ENCODE measurements around the gene HCRTR1. TPM values are rescaled to one million over a fixed set of nuclear protein-coding genes. Genes with fewer than 3 reads are reported as not detected.

The HCRTR1 gene
- total RNA-seq, 2 experiments from 2014 or later, result not detected

DNA sequence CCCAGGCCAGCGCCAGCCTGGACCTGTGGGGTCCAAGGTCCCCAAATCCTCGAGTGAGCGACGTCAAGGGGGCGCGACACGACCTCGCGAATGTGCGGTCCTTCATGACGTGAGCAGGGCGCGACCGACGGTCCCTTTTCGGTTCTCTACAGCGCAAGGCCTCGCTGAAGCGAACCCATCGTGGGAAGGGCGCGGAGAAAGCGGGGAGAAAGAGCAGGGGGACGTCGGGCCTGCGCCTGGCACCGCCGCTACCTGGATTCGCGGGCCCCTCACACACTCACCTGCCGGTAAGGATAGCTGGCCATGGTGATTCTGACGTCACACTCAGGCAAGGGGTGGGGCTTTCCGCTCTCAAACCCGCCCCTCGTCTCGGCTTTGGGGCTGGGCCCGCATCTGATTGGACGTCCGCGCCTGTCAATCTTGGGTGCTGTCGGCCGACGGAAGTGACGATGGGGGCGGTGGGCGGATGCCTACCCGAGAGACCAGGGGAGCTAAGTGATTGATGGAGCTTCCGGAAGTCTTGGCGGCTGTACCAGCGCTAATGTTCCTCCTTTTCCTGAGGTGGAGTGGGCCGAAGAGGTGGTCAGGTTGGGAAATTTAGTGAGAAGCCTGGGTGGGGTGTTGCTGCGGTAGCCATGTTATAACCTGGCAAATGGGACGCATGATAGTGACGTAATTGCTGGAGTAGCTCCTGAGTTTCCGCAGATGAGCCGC is 27.2 kb downstream of the HCRTR1 start, which contains the start of gene PEF1:
Gene PEF1 (minus strand): TSS at position 317 of the 714 bp plus-strand sequence. CDS start 12 bp downstream, at position 305.
- ChIA-PET POLR2A (interaction anchor here (0.6 to 1.9 kb wide), 24 partner anchors 10 to 1006 kb away, joined by 3 to 12 read pairs (median 4); partner anchors contain the start of genes BSDC1, KHDRBS1, KPNA6 and LCK), CTCF (interaction anchor here (0.5 to 1.4 kb wide), 4 partner anchors 12 to 566 kb away, joined by 3 to 4 read pairs (median 3); no protein-coding TSS in a partner anchor)
- peak within 1 kb of the TSS; percentile 85 for H3K4me3 ChIP-seq (ENCODE audit: low read length)
- DNase-seq (peak; percentile 98 to 100 (median 99)), ATAC-seq (ENCODE audit: poor library complexity) (peak; percentile 89)
- H3K4me1 ChIP-seq (ENCODE audit: insufficient read depth, low read length), result peaks cover 52% of the 10 kb centered on the region
- no peak for TF ChIP-seq CTCF (IDR thresholded peaks at IDR 0.05)
- peak within 1 kb of the TSS; percentile 100 for H3K27ac Mint-ChIP-seq
- no peaks in the 10 kb centered on the region for H3K9me3 ChIP-seq (ENCODE audit: control insufficient read depth in 1 of 2, insufficient read depth in 1 of 2, low read length in 2 of 2)
- peaks cover 29% of the 10 kb centered on the region for H3K4me1 Mint-ChIP-seq (ENCODE audit: low read depth)
- H3K27ac ChIP-seq (ENCODE audit: low read depth in 1 of 2, low read length in 2 of 2), result peak within 1 kb of the TSS; percentile 99
- peak within 1 kb of the TSS; percentile 99 for H3K4me3 Mint-ChIP-seq
- peaks cover under 1% of the 10 kb centered on the region for H3K36me3 ChIP-seq (ENCODE audit: insufficient read depth, low read length)
- no peaks in the 10 kb centered on the region for H3K27me3 ChIP-seq (ENCODE audit: control insufficient read depth in 1 of 2, insufficient read depth in 2 of 2, low read length in 2 of 2)
- no peaks in the 10 kb centered on the region for H3K27me3 Mint-ChIP-seq
- no peaks in the 10 kb centered on the region for H3K9me3 Mint-ChIP-seq
- intact Hi-C loops (cut with DNase I, micrococcal nuclease), result loop anchor here in 1 of 2 experiments (1.0 to 10.0 kb wide), 10 partner anchors 144 to 1540 kb away; partner anchors contain the start of genes BSDC1, CCDC28B, DCDC2B and IQCC
- peaks cover 14% of the 10 kb centered on the region for H3K36me3 Mint-ChIP-seq (ENCODE audit: low read depth)

- TF ChIP-seq CTCF (IDR thresholded peaks at IDR 0.05), result no peak
- CTCF ChIA-PET, result interaction anchor here (0.6 to 1.4 kb wide), 3 partner anchors 12 to 565 kb away, joined by 3 to 4 read pairs (median 3); no protein-coding TSS in a partner anchor
- ATAC-seq (ENCODE audit: poor library complexity), result no peak
- intact Hi-C loops (cut with DNase I, micrococcal nuclease), result loop anchor here in 1 of 2 experiments (5.0 to 10.0 kb wide), 9 partner anchors 350 to 1540 kb away; partner anchors contain the start of genes BSDC1, CCDC28B, DCDC2B and IQCC
- peaks cover 47% of the 10 kb centered on the region for H3K4me1 ChIP-seq (ENCODE audit: insufficient read depth, low read length)
- H3K27ac ChIP-seq (ENCODE audit: low read depth in 1 of 2, low read length in 2 of 2), result peak overlapping the region; percentile 99
- no peak for DNase-seq
- H3K4me1 Mint-ChIP-seq (ENCODE audit: low read depth), result peaks cover 29% of the 10 kb centered on the region
- no peaks in the 10 kb centered on the region for H3K36me3 ChIP-seq (ENCODE audit: insufficient read depth, low read length)
- no peaks in the 10 kb centered on the region for H3K9me3 ChIP-seq (ENCODE audit: control insufficient read depth in 1 of 2, insufficient read depth in 1 of 2, low read length in 2 of 2)
- no peaks in the 10 kb centered on the region for H3K27me3 ChIP-seq (ENCODE audit: control insufficient read depth in 1 of 2, insufficient read depth in 2 of 2, low read length in 2 of 2)
- H3K36me3 Mint-ChIP-seq (ENCODE audit: low read depth), result peaks cover 14% of the 10 kb centered on the region
- H3K27me3 Mint-ChIP-seq, result no peaks in the 10 kb centered on the region
- H3K4me3 ChIP-seq (ENCODE audit: low read length), result peak overlapping the region; percentile 85
- peak overlapping the region; percentile 100 for H3K27ac Mint-ChIP-seq
- POLR2A ChIA-PET, result interaction anchor here (0.6 to 1.9 kb wide), 22 partner anchors 10 to 902 kb away, joined by 3 to 12 read pairs (median 4); partner anchors contain the start of genes BSDC1, KHDRBS1, KPNA6 and LCK
- no peaks in the 10 kb centered on the region for H3K9me3 Mint-ChIP-seq
- H3K4me3 Mint-ChIP-seq, result peak overlapping the region; percentile 99
Measured at GRCh38 chr1:31645274-31645568, 27.7 kb downstream of the HCRTR1 start.

- Mint-ChIP-seq H3K36me3 (ENCODE audit: low read depth) (peaks cover 14% of the 10 kb centered on the region), H3K9me3 (no peaks in the 10 kb centered on the region), H3K27me3 (no peaks in the 10 kb centered on the region), H3K4me1 (ENCODE audit: low read depth) (peaks cover 29% of the 10 kb centered on the region), H3K27ac (peak overlapping the region; percentile 100), H3K4me3 (peak overlapping the region; percentile 99)
- ChIA-PET CTCF (interaction anchor here (0.8 to 1.4 kb wide), 2 partner anchors 117 to 143 kb away, joined by 3 to 4 read pairs; no protein-coding TSS in a partner anchor), POLR2A (no interaction called here)
- DNase-seq, result no peak
- no peaks in the 10 kb centered on the region for H3K36me3 ChIP-seq (ENCODE audit: insufficient read depth, low read length)
- no peaks in the 10 kb centered on the region for H3K9me3 ChIP-seq (ENCODE audit: control insufficient read depth in 1 of 2, insufficient read depth in 1 of 2, low read length in 2 of 2)
- H3K4me3 ChIP-seq (ENCODE audit: low read length), result no peak overlapping the region
- no peak for TF ChIP-seq CTCF (IDR thresholded peaks at IDR 0.05)
- no peaks in the 10 kb centered on the region for H3K27me3 ChIP-seq (ENCODE audit: control insufficient read depth in 1 of 2, insufficient read depth in 2 of 2, low read length in 2 of 2)
- peaks cover 36% of the 10 kb centered on the region for H3K4me1 ChIP-seq (ENCODE audit: insufficient read depth, low read length)
- intact Hi-C loops (cut with DNase I, micrococcal nuclease), result loop anchor here in 1 of 2 experiments (5.0 to 10.0 kb wide), 9 partner anchors 352 to 1538 kb away; partner anchors contain the start of genes BSDC1, CCDC28B, DCDC2B and IQCC
- H3K27ac ChIP-seq (ENCODE audit: low read depth in 1 of 2, low read length in 2 of 2), result no peak overlapping the region
- no peak for ATAC-seq (ENCODE audit: poor library complexity)
Measured at GRCh38 chr1:31646259-31646960, 28.9 kb downstream of the HCRTR1 start.

Measured in CD4-positive, alpha-beta T cell (primary cell).